ENCODE data around the gene CPE.
"Not testable (repeated sequence)": the region's sequence is repeated elsewhere in the genome, so short reads cannot be mapped to it uniquely, and the experiment has no call there.

CPE gene

DNA sequence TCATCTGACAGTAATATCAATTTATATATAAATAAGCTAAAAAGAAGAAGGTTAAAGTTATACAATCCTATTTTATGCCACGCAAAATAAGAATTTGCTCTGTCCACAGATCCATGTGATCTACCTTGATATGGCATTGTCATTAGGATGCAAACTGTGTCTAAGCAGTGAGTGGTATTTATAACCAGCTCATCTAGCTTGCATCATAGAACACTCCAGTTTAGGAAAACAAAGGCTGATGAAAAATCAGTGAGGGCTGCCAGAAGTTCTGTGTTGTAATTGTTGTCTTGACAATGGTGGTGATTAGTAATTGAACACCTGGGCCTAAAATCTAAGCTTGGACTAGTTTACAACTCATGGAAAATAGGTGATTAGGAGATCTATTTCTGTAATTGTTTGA is 111.0 kb downstream of the CPE start:
- TF ChIP-seq, protein P1, sequence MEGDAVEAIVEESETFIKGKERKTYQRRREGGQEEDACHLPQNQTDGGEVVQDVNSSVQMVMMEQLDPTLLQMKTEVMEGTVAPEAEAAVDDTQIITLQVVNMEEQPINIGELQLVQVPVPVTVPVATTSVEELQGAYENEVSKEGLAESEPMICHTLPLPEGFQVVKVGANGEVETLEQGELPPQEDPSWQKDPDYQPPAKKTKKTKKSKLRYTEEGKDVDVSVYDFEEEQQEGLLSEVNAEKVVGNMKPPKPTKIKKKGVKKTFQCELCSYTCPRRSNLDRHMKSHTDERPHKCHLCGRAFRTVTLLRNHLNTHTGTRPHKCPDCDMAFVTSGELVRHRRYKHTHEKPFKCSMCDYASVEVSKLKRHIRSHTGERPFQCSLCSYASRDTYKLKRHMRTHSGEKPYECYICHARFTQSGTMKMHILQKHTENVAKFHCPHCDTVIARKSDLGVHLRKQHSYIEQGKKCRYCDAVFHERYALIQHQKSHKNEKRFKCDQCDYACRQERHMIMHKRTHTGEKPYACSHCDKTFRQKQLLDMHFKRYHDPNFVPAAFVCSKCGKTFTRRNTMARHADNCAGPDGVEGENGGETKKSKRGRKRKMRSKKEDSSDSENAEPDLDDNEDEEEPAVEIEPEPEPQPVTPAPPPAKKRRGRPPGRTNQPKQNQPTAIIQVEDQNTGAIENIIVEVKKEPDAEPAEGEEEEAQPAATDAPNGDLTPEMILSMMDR (IDR thresholded peaks at IDR 0.05; ENCODE audit: control insufficient read depth, insufficient read depth, low read depth, low read length, missing control alignments): no peak
- H3K4me3 ChIP-seq (ENCODE audit: control insufficient read depth, low read depth, low read length): no peak overlapping the region
- no peak for DNase-seq (ENCODE audit: low read depth)

DNA sequence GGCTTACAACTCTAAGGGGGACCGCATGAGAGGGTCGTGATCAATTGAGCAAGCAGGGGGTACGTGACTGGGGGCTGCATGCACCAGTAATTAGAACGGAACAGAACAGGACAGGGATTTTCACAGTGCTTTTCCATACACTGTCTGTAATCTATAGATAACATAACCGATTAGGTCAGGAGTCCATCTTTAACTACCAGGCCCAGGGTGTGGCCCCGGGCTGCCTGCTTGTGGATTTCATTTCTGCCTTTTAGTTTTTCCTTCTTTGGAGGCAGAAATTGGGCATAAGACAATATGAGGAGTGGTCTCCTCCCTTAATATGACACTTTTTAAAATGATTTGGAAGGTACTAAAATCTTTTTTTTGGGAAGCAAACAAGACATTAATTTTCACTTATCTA is 113.8 kb downstream of the CPE start:
- DNase-seq (ENCODE audit: low read depth); H3K4me3 ChIP-seq (ENCODE audit: control insufficient read depth, low read depth, low read length): not testable (repeated sequence)

DNA sequence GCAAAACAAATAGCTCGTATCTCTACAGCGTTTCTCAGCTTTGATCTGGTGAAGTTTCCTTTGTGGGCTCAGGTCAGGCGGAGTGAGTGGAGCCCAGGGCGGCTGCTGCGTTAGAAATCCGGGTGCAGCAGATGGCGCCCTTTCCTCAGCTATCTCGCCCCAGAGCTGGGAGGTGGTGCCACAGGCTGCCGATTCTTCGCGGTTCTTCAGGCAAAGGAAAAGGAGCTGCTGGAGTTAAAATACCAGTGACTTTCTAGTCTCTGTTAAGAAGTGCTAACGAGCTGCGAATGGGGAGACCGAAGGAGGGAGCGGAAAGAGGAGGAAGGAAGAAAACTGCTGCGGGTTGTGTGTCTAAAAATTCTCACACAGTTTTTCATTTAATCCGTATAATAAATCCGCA is 114.6 kb downstream of the CPE start:
- TF ChIP-seq, protein P1 (IDR thresholded peaks at IDR 0.05; ENCODE audit: control insufficient read depth, insufficient read depth, low read depth, low read length, missing control alignments): peak; percentile 77
- DNase-seq (ENCODE audit: low read depth): peak; percentile 14
- no peak overlapping the region for H3K4me3 ChIP-seq (ENCODE audit: control insufficient read depth, low read depth, low read length)

DNA sequence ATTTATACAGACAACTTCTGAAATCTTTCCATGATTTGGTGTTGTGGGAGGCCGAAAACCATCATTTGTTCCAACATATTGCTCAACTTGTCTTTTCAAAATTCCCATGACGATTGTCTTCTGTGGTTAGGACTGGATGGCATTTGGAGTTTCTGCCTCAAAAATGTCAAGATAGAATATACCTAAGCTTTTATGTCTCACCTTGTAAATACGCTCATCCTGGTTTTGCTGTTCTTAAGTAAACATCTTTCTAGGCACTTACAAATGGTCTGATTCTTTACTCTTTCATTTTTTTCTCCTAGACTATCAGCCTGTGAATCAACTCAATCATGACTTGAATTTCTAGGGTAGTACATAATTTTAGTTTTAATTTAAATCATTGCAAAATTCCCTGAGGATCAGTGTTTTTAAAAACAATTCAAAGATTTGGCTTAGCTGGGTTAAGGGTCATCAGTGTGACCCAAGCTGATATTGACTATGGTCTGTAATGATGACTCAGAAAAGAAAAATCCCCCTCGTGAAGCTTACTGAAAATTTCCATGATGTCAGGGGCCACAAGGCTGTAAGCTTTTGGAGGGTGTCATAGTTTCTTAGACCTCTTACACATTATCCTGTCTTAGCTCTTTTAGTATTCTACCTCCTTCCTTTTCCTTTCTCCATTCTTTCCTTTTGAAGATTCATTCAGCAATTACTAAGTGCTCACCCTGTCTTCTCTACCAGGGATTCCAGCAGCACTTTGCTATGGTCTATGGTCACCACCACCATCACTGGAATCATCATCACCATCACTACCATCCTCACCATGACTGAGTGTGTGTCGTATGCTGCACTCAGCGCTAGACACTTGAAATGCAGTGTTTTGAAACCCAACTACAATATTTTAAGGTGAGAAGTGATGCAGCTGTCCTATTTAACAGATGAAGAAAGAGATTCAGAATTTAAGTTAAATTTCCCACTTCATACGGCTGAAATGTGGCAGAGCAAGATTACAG is 124.4 kb downstream of the CPE start:
- TF ChIP-seq, protein P1 (IDR thresholded peaks at IDR 0.05; ENCODE audit: control insufficient read depth, insufficient read depth, low read depth, low read length, missing control alignments): no peak
- DNase-seq (ENCODE audit: low read depth): no peak
- H3K4me3 ChIP-seq (ENCODE audit: control insufficient read depth, low read depth, low read length): no peak overlapping the region

DNA sequence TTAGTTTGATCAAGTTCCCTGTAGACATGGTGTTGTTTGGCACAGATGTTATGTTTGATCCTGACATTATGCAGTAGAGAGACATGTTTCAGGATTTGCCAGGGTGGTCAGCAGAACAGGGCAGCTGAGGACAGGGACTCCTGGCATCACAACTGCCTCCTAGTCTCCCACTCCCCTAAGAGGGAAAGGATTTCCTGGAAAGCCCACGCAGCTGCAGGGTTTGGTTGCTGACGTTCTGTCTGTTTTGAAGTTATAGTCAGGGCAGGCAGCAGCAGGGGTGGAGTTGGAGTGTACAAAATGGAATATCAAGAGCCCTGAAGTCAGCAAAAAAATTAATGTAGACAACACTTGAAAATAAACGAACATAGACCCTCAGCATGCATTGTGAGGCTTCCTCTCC is 125.4 kb downstream of the CPE start:
- no peak for DNase-seq (ENCODE audit: low read depth)
- TF ChIP-seq, protein P1 (IDR thresholded peaks at IDR 0.05; ENCODE audit: control insufficient read depth, insufficient read depth, low read depth, low read length, missing control alignments): no peak
- no peak overlapping the region for H3K4me3 ChIP-seq (ENCODE audit: control insufficient read depth, low read depth, low read length)

DNA sequence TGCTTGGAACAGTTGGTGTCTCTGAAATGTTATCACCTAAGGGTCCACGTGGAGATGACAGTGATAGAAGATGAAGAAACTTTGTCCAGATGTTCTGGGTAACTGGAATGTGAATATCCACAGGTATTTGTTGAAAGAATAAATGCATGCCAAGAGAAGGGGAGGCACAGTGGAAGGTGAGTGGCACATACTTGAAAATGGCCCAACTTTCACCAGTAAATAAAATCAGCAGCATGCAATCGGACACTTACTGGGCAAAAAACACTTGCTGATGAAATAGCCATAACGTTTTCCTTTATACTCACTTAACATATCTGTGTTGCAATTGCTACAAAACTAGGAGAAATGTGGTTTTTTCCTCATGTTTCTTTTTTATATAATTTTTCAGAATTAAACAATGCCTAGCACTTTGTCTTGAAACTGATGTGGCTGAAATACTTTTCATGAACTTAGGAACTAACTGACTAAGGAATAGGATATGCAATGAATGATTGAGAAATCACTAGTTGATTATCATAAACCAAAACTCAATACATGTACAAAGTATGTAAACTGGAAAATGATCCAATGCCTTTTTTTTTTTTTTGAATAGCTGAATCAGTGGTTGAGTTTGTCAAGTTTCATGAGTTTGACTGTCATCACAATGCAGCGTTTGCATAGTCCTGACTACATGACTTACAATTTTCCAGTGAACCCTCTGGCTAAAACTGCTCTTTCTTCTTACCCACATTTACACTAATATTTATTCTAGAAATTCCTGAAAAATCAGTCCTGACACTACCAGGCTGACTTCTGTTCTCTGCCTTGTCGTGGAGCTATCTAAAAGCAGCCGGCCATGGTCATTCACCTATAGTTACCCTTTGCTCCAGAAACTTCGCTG is 127.4 kb downstream of the CPE start:
- DNase-seq (ENCODE audit: low read depth): peak; percentile 57
- TF ChIP-seq, protein P1 (IDR thresholded peaks at IDR 0.05; ENCODE audit: control insufficient read depth, insufficient read depth, low read depth, low read length, missing control alignments): no peak
- H3K4me3 ChIP-seq (ENCODE audit: control insufficient read depth, low read depth, low read length): no peak overlapping the region

Data from AG09309 (cell line).